WTC11 (cell line): ENCODE measurements around the gene LRFN2. TPM values are rescaled to one million over a fixed set of nuclear protein-coding genes. Genes with fewer than 3 reads are reported as not detected.

ENCODE experiments used
- ATAC-seq: fragments of 200-7000 bp; cut with Tn5 transposase; 2 replicates; pipeline ENCODE4 v1.10.0; 2021; ENCODE audit warnings: mild to moderate bottlenecking, moderate library complexity
- CTCF ChIA-PET: fragments of 300-600 bp; sonication (Branson Sonifier 250); formaldehyde crosslinking; loops from one replicate; lab custom pipeline; 2021; ENCODE audit warnings: antibody characterized with exemption; lab: Charles Lee
- POLR2A ChIA-PET: fragments of 350-600 bp; sonication (Branson Sonifier 250); formaldehyde crosslinking; loops from one replicate; lab custom pipeline; 2021; ENCODE audit warnings: antibody characterized with exemption; lab: Charles Lee
- DNase-seq: peaks from one replicate; pipeline ENCODE4 v3.0.0; 2021; ENCODE audit warnings: low spot score
- H3K27ac Mint-ChIP-seq: 2 replicates; pipeline ENCODE4 v1.8.0; 2021; ENCODE audit warnings: mixed read lengths
- H3K27me3 Mint-ChIP-seq: 2 replicates; pipeline ENCODE4 v1.8.0; 2021; ENCODE audit warnings: low read depth, mild to moderate bottlenecking, moderate library complexity, mixed read lengths
- H3K36me3 Mint-ChIP-seq: 2 replicates; pipeline ENCODE4 v1.8.0; 2021; ENCODE audit warnings: mixed read lengths
- H3K4me1 Mint-ChIP-seq: 2 replicates; pipeline ENCODE4 v1.8.0; 2022; ENCODE audit warnings: mixed read lengths
- H3K4me3 Mint-ChIP-seq: 2 replicates; pipeline ENCODE4 v1.8.0; 2021; ENCODE audit warnings: mild to moderate bottlenecking, moderate library complexity, mixed read lengths
- H3K9me3 Mint-ChIP-seq: 2 replicates; pipeline ENCODE4 v1.8.0; 2021; ENCODE audit warnings: mixed read lengths
- AFF4 ChIP-seq: sonication (generic); formaldehyde crosslinking; IDR thresholded peaks from 2 replicates; pipeline ENCODE4 v1.8.1; 2023; ENCODE audit warnings: mild to moderate bottlenecking, missing genetic modification reagents, borderline replicate concordance
- ELF4 ChIP-seq: sonication (generic); formaldehyde crosslinking; IDR thresholded peaks from 2 replicates; pipeline ENCODE4 v1.8.1; 2022; ENCODE audit warnings: low read depth, mild to moderate bottlenecking, moderate library complexity, missing genetic modification reagents
- GABPB1 ChIP-seq: sonication (generic); formaldehyde crosslinking; IDR thresholded peaks from 2 replicates; pipeline ENCODE4 v1.8.1; 2023; ENCODE audit warnings: mild to moderate bottlenecking, missing genetic modification reagents
- IRF2 ChIP-seq: sonication (generic); formaldehyde crosslinking; IDR thresholded peaks from 2 replicates; pipeline ENCODE4 v1.8.0; 2022; ENCODE audit warnings: low read depth, missing genetic modification reagents, borderline replicate concordance
- NR3C1 ChIP-seq: sonication (generic); formaldehyde crosslinking; conservative IDR thresholded peaks from 2 replicates; pipeline ENCODE4 v1.8.1; 2023; ENCODE audit warnings: low read depth, mild to moderate bottlenecking, missing genetic modification reagents
- PRRX2 ChIP-seq: fragments of 250-450 bp; sonication (Bioruptor Pico); IDR thresholded peaks from 2 replicates; pipeline ENCODE4 v1.8.0; 2021; ENCODE audit warnings: mild to moderate bottlenecking
- TEAD4 ChIP-seq: sonication (generic); formaldehyde crosslinking; IDR thresholded peaks from 2 replicates; pipeline ENCODE4 v1.8.0; 2022; ENCODE audit warnings: mild to moderate bottlenecking, missing genetic modification reagents
- TP53 ChIP-seq: sonication (generic); formaldehyde crosslinking; IDR thresholded peaks from 2 replicates; pipeline ENCODE4 v1.8.1; 2023; ENCODE audit warnings: mild to moderate bottlenecking, missing genetic modification reagents
- ZNF121 ChIP-seq: sonication (generic); formaldehyde crosslinking; IDR thresholded peaks from 2 replicates; pipeline ENCODE4 v1.8.0; 2023; ENCODE audit warnings: missing genetic modification reagents
- ZNF232 ChIP-seq: sonication (generic); formaldehyde crosslinking; IDR thresholded peaks from 2 replicates; pipeline ENCODE4 v1.8.0; 2022; ENCODE audit warnings: mild to moderate bottlenecking, missing genetic modification reagents
- ZNF263 ChIP-seq: sonication (generic); formaldehyde crosslinking; IDR thresholded peaks from 2 replicates; pipeline ENCODE4 v1.8.1; 2022; ENCODE audit warnings: low read depth, mild to moderate bottlenecking, moderate library complexity, missing genetic modification reagents
- ZNF281 ChIP-seq: sonication (generic); formaldehyde crosslinking; IDR thresholded peaks from 2 replicates; pipeline ENCODE4 v1.8.0; 2023; ENCODE audit warnings: mild to moderate bottlenecking, missing genetic modification reagents
- ZNF671 ChIP-seq: fragments of 250-450 bp; sonication (Bioruptor Pico); IDR thresholded peaks from 2 replicates; pipeline ENCODE4 v1.8.0; 2021; ENCODE audit warnings: mild to moderate bottlenecking
- total RNA-seq: library from RNA; stranded (reverse); gene quantifications from 3 replicates; pipeline ENCODE4 v1.2.3, GENCODE V29; 2021
- TF ChIP-seq, protein P1 (sequence below): fragments of 250-450 bp; sonication (Bioruptor Pico); conservative IDR thresholded peaks from 2 replicates; pipeline ENCODE4 v1.9.0; 2021; ENCODE audit warnings: mild to moderate bottlenecking
- TF ChIP-seq, protein P2 (sequence below): sonication (generic); formaldehyde crosslinking; IDR thresholded peaks from 2 replicates; pipeline ENCODE4 v1.8.0; 2023; ENCODE audit warnings: missing genetic modification reagents, mild to moderate bottlenecking, borderline replicate concordance

The LRFN2 gene
- total RNA-seq, 1 experiment from 2014 or later, result 1.6 TPM

GRCh38 chr6:40520678-40521077, 66.5 kb downstream of the LRFN2 start (continued):
- TF ChIP-seq, protein P1, sequence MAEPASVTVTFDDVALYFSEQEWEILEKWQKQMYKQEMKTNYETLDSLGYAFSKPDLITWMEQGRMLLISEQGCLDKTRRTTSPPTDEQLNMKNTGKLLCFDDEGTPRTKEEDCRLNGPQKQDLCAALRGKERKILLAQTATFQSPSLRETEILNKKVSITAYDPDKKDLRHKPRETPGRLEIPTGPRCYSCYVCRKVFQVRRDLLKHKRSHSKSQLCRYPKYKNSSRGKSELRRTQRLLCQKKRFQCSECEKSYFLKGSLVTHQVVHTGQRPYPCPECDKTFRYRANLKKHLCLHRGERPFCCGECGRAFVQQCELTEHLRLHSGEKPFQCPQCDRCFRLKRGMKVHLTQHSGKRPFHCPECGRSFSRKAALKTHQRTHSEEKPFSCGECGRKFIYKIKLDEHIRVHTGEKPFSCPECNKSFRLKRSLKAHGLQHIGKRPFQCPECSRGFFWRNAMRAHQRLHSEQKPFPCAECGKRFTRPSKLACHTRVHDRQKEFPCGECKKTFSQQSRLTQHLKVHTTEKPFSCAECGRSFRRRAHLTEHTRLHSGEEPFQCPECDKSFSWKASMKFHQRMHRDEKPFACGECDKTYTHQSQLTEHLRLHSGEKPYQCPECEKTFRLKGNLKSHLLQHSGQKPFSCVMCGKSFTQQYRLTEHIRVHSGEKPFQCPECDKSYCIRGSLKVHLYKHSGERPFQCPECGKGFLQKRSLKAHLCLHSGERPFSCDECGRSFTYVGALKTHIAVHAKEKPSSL (CRISPR knock-in tag), result no peak
- TF ChIP-seq ELF4 (CRISPR knock-in tag), result no peak
- TF ChIP-seq NR3C1 (CRISPR knock-in tag), result no peak
- TF ChIP-seq ZNF281 (CRISPR knock-in tag), result no peak
- no peak for TF ChIP-seq IRF2
- no peak for TF ChIP-seq TP53 (CRISPR knock-in tag)
- TF ChIP-seq ZNF121 (CRISPR knock-in tag), result no peak
- no peak for TF ChIP-seq ZNF232 (CRISPR knock-in tag)
- TF ChIP-seq ZNF263 (CRISPR knock-in tag), result no peak
- TF ChIP-seq PRRX2 (CRISPR knock-in tag), result no peak
- no peak for TF ChIP-seq GABPB1 (CRISPR knock-in tag)
- TF ChIP-seq, protein P2, sequence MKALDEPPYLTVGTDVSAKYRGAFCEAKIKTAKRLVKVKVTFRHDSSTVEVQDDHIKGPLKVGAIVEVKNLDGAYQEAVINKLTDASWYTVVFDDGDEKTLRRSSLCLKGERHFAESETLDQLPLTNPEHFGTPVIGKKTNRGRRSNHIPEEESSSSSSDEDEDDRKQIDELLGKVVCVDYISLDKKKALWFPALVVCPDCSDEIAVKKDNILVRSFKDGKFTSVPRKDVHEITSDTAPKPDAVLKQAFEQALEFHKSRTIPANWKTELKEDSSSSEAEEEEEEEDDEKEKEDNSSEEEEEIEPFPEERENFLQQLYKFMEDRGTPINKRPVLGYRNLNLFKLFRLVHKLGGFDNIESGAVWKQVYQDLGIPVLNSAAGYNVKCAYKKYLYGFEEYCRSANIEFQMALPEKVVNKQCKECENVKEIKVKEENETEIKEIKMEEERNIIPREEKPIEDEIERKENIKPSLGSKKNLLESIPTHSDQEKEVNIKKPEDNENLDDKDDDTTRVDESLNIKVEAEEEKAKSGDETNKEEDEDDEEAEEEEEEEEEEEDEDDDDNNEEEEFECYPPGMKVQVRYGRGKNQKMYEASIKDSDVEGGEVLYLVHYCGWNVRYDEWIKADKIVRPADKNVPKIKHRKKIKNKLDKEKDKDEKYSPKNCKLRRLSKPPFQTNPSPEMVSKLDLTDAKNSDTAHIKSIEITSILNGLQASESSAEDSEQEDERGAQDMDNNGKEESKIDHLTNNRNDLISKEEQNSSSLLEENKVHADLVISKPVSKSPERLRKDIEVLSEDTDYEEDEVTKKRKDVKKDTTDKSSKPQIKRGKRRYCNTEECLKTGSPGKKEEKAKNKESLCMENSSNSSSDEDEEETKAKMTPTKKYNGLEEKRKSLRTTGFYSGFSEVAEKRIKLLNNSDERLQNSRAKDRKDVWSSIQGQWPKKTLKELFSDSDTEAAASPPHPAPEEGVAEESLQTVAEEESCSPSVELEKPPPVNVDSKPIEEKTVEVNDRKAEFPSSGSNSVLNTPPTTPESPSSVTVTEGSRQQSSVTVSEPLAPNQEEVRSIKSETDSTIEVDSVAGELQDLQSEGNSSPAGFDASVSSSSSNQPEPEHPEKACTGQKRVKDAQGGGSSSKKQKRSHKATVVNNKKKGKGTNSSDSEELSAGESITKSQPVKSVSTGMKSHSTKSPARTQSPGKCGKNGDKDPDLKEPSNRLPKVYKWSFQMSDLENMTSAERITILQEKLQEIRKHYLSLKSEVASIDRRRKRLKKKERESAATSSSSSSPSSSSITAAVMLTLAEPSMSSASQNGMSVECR (CRISPR knock-in tag), result no peak
- no peak for TF ChIP-seq TEAD4 (CRISPR knock-in tag)

DNA sequence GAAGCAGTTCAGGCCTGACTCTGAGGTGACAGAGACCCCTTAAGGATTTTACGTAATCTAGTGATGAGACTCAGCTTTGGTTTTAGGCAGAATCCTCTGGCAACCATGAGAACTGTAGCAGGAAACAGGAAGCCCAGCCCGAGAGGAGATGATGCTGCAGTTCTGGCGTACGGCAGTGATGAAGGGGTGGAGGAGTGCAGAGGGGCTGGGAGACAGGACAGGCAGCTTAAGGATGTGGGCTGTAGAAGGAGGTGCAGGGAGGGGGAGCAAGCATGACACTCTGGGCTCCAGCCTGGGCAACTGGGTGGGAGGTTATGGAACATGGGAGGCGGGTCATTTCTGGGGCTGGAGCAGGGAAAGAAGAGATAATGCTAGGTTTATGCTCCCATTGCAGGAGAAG, 67.1 kb downstream of the LRFN2 start:
- Mint-ChIP-seq H3K4me3 (no peak overlapping the region), H3K27ac (no peak overlapping the region), H3K9me3 (no peaks in the 10 kb centered on the region), H3K36me3 (no peaks in the 10 kb centered on the region), H3K27me3 (no peaks in the 10 kb centered on the region), H3K4me1 (peaks cover 39% of the 10 kb centered on the region)
- TF ChIP-seq AFF4 (CRISPR knock-in tag), result no peak
- no peak for TF ChIP-seq ZNF671 (CRISPR knock-in tag)
- no peak for DNase-seq
- CTCF ChIA-PET, result interaction anchor here (2.1 kb wide), 1 partner anchor 68 kb away, joined by 5 read pairs; the partner anchor contains the start of gene LRFN2
- no peak for ATAC-seq
- POLR2A ChIA-PET, result no interaction called here
